ENCODE measurements around the gene CHD2. TPM values are rescaled to one million over a fixed set of nuclear protein-coding genes. Genes with fewer than 3 reads are reported as not detected.

CHD2 gene
- total and polyA plus RNA-seq, 2 donors (not counting 3 experiments of a cell fraction or from before 2014, with no cell fraction given) = 53.8 to 97.9 TPM

DNA sequence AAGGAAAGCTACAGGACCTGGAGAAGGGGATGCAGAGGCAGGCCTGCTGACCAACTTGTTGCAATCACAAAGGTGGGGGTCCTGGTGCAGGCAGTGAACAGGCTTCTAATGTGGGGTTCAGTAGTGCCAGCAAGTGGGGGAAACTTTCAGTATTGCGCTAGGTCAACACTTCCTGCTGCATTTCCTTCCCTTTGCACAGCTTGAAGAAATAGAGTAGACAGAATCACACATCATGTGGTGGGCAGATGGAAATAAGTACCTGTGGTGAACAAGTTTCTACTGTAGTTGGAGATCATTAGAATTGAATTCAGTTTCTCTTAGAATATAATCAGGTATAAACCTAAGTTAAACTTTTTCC lies 125.5 kb downstream of the CHD2 start:
- H3K4me2 ChIP-seq (ENCODE audit: insufficient read depth, low read length) = no peak overlapping the region
- no peaks in the 10 kb centered on the region for H3K9me1 ChIP-seq (replicated peaks; ENCODE audit: control insufficient read depth, extremely low read depth, insufficient read depth, low read length)
- no peak overlapping the region for H3K9ac ChIP-seq (replicated peaks; ENCODE audit: extremely low read depth, insufficient read depth, low read length)
- no peaks in the 10 kb centered on the region for H3K27me3 ChIP-seq (ENCODE audit: control insufficient read depth in 2 of 2, insufficient read depth in 2 of 2, low read length in 2 of 2)
- peaks cover 30% of the 10 kb centered on the region for H3K79me2 ChIP-seq (ENCODE audit: control insufficient read depth, insufficient read depth, low read length)
- H3K27ac ChIP-seq (ENCODE audit: insufficient read depth, low read depth, low read length) = no peak overlapping the region
- dilution Hi-C loops (cut with MboI; ENCODE audit: extremely low pct_ligation_motif_present, low sequenced_read_pairs) (no loop called here), intact Hi-C loops (cut with micrococcal nuclease) (no loop called here)
- no TSS peak for BruUV-seq (replicated peaks)
- CTCF ChIA-PET = interaction anchor here (1.0 to 1.4 kb wide), 2 partner anchors 217 to 228 kb away, joined by 3 read pairs; no protein-coding TSS in a partner anchor
- DNase-seq (ENCODE audit: low read depth, low spot score) (no peak), FAIRE-seq (no peak)
- no peaks in the 10 kb centered on the region for H3K9me3 ChIP-seq (replicated peaks; ENCODE audit: control insufficient read depth, insufficient read depth, low read length)
- peaks cover 3% of the 10 kb centered on the region for H4K20me1 ChIP-seq (replicated peaks; ENCODE audit: control insufficient read depth, extremely low read depth, insufficient read depth, low read length)
- H3K4me1 ChIP-seq (ENCODE audit: control insufficient read depth, extremely low read depth, insufficient read depth, low read length) = peaks cover 23% of the 10 kb centered on the region
- H2AFZ ChIP-seq (ENCODE audit: low read depth, low read length) = no peak overlapping the region
- peaks cover 18 to 33% of the 10 kb centered on the region in 2 experiments for H3K36me3 ChIP-seq (ENCODE audit: control insufficient read depth in 2 of 2, extremely low read depth in 1 of 2, insufficient read depth in 2 of 2, low read length in 2 of 2)
- TF ChIP-seq, protein P1, sequence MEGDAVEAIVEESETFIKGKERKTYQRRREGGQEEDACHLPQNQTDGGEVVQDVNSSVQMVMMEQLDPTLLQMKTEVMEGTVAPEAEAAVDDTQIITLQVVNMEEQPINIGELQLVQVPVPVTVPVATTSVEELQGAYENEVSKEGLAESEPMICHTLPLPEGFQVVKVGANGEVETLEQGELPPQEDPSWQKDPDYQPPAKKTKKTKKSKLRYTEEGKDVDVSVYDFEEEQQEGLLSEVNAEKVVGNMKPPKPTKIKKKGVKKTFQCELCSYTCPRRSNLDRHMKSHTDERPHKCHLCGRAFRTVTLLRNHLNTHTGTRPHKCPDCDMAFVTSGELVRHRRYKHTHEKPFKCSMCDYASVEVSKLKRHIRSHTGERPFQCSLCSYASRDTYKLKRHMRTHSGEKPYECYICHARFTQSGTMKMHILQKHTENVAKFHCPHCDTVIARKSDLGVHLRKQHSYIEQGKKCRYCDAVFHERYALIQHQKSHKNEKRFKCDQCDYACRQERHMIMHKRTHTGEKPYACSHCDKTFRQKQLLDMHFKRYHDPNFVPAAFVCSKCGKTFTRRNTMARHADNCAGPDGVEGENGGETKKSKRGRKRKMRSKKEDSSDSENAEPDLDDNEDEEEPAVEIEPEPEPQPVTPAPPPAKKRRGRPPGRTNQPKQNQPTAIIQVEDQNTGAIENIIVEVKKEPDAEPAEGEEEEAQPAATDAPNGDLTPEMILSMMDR (IDR thresholded peaks at IDR 0.05; ENCODE audit: extremely low read depth in 1 of 2, insufficient read depth in 1 of 2, low read depth in 1 of 2, low read length in 2 of 2) = no peak
- TF ChIP-seq FOS (IDR thresholded peaks at IDR 0.05; ENCODE audit: borderline replicate concordance, insufficient read depth, low read length) (no peak), MYC (IDR thresholded peaks at IDR 0.05; ENCODE audit: low read depth, low read length) (no peak), GATA2 (IDR thresholded peaks at IDR 0.05; ENCODE audit: insufficient read depth, insufficient read length, low read depth, low read length) (no peak), JUN (IDR thresholded peaks at IDR 0.05; ENCODE audit: borderline replicate concordance, insufficient read depth, insufficient read length, low read depth) (no peak), EZH2 (IDR thresholded peaks at IDR 0.05; ENCODE audit: borderline replicate concordance, low read depth, low read length, severe bottlenecking) (no peak), POLR2A (IDR thresholded peaks at IDR 0.05; ENCODE audit: low read depth, low read length) (no peak), POLR2AphosphoS5 (IDR thresholded peaks at IDR 0.05; ENCODE audit: insufficient read depth, low read depth, low read length) (no peak)
- TF ChIP-seq, protein P2, sequence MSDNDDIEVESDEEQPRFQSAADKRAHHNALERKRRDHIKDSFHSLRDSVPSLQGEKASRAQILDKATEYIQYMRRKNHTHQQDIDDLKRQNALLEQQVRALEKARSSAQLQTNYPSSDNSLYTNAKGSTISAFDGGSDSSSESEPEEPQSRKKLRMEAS (IDR thresholded peaks at IDR 0.05; ENCODE audit: insufficient read depth, insufficient read length) = no peak
- POLR2A ChIA-PET = no interaction called here
- no peak overlapping the region for H3K4me3 ChIP-seq (replicated peaks in 1 of 3; ENCODE audit: insufficient read depth in 1 of 3, low read depth in 1 of 3, low read length in 3 of 3)
